Keratinocyte (primary cell): ENCODE data around the gene ANAPC2.

Experiments used
- EZH2 ChIP-seq: IDR thresholded peaks from one replicate; pipeline ENCODE4 v1.6.1; 2012; ENCODE audit warnings: inconsistent platforms, mild to moderate bottlenecking, low read length, moderate library complexity
- TF ChIP-seq, protein P1 (sequence below), 3 experiments: IDR thresholded peaks in 1 of 3; conservative IDR thresholded peaks in 1 of 3; optimal IDR thresholded peaks in 1 of 3; 2 replicates in 2 of 3; 3 replicates in 1 of 3; pipeline versions ENCODE3 to v1.5.1; 2011; ENCODE audit warnings: low read length in 3 of 3, mild to moderate bottlenecking in 3 of 3, moderate library complexity in 2 of 3, control low read depth in 1 of 3, inconsistent platforms in 1 of 3; ENCODE audit not compliant: insufficient read depth in 2 of 3; ENCODE audit errors: extremely low read depth in 1 of 3

GRCh38 chr9:137218754-137219271 is 30.5 kb upstream of the ANAPC2 start:
- no peak for TF ChIP-seq EZH2
- TF ChIP-seq, protein P1, sequence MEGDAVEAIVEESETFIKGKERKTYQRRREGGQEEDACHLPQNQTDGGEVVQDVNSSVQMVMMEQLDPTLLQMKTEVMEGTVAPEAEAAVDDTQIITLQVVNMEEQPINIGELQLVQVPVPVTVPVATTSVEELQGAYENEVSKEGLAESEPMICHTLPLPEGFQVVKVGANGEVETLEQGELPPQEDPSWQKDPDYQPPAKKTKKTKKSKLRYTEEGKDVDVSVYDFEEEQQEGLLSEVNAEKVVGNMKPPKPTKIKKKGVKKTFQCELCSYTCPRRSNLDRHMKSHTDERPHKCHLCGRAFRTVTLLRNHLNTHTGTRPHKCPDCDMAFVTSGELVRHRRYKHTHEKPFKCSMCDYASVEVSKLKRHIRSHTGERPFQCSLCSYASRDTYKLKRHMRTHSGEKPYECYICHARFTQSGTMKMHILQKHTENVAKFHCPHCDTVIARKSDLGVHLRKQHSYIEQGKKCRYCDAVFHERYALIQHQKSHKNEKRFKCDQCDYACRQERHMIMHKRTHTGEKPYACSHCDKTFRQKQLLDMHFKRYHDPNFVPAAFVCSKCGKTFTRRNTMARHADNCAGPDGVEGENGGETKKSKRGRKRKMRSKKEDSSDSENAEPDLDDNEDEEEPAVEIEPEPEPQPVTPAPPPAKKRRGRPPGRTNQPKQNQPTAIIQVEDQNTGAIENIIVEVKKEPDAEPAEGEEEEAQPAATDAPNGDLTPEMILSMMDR (optimal IDR thresholded peaks at IDR 0.05 in 1 of 3, IDR thresholded peaks at IDR 0.05 in 1 of 3, conservative IDR thresholded peaks at IDR 0.05 in 1 of 3; ENCODE audit: extremely low read depth in 1 of 3, insufficient read depth in 2 of 3, low read length in 3 of 3) = no peak
